Upper lobe of right lung (tissue), 1 donor: ENCODE data around the gene OGFRL1. TPM values are rescaled to one million over a fixed set of nuclear protein-coding genes. Genes with fewer than 3 reads are reported as not detected.

Experiments used
- ATAC-seq: fragments of 200-7000 bp; cut with Tn5 transposase; one replicate; pipeline ENCODE4 v1.9.1; 2020; ENCODE audit warnings: mild to moderate bottlenecking, moderate library complexity
- DNase-seq: peaks from one replicate; pipeline ENCODE4 v3.0.0-alpha.2; 2020
- H3K27ac ChIP-seq: fragments of 200-600 bp; one replicate; pipeline ENCODE4 v1.8.0; 2022
- H3K27me3 ChIP-seq: fragments of 200-600 bp; one replicate; pipeline ENCODE4 v1.8.0; 2022; ENCODE audit warnings: mild to moderate bottlenecking
- H3K36me3 ChIP-seq: fragments of 200-600 bp; one replicate; pipeline ENCODE4 v1.8.0; 2022
- H3K4me1 ChIP-seq: fragments of 200-600 bp; one replicate; pipeline ENCODE4 v1.8.0; 2022
- H3K4me3 ChIP-seq: fragments of 200-600 bp; one replicate; pipeline ENCODE4 v1.8.0; 2022; ENCODE audit warnings: mild to moderate bottlenecking
- H3K9me3 ChIP-seq: fragments of 200-600 bp; one replicate; pipeline ENCODE4 v1.8.0; 2022
- intact Hi-C: fragments of 100-400 bp; cut with DNase I; formaldehyde crosslinking; loops from one replicate; pipeline ENCODE4 v1.11.0; 2022
- total RNA-seq: library from RNA; stranded (reverse); fragmentation: NEBNext Ultra II Directional; extraction: Animal tissue kit (Norgen Biotek cat#: 25700); gene quantifications from one replicate; pipeline ENCODE4 v1.2.1, GENCODE V29; 2021
- TF ChIP-seq, protein P1 (sequence below): fragments of 200-600 bp; IDR thresholded peaks from one replicate; pipeline ENCODE4 v1.8.0; 2022; ENCODE audit warnings: antibody characterized with exemption
- donor health status: DM: no; HTN: yes; CAD: no; lungs with severe emphysema.

OGFRL1 gene
- total RNA-seq, 1 donor from 2014 or later = 29.0 TPM

DNA sequence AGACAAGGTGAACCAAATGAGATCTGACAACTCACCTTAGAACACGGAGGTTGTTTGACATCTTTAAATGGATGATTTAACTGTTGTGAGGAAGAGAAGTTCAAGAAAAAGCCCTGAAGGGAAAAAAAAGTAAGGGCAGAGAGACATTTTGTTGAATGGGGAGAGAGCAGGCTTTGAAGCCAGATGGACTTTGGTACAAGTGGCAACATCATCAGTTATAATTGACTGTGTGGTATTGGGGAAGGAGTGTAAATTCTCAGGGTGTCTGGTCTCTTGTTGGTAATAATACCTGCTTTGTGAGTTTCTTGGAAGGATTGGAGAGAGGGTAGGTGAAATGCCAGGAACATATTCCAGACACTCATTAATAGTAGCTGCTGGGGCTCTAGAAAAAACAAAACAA is 21.6 kb downstream of the OGFRL1 start:
- Histone ChIP-seq H3K27me3 (no peaks in the 10 kb centered on the region), H3K4me3 (no peak overlapping the region), H3K4me1 (peaks cover 6% of the 10 kb centered on the region), H3K27ac (no peak overlapping the region), H3K36me3 (no peaks in the 10 kb centered on the region), H3K9me3 (no peaks in the 10 kb centered on the region)
- intact Hi-C loops = no loop called here
- DNase-seq = no peak
- TF ChIP-seq, protein P1, sequence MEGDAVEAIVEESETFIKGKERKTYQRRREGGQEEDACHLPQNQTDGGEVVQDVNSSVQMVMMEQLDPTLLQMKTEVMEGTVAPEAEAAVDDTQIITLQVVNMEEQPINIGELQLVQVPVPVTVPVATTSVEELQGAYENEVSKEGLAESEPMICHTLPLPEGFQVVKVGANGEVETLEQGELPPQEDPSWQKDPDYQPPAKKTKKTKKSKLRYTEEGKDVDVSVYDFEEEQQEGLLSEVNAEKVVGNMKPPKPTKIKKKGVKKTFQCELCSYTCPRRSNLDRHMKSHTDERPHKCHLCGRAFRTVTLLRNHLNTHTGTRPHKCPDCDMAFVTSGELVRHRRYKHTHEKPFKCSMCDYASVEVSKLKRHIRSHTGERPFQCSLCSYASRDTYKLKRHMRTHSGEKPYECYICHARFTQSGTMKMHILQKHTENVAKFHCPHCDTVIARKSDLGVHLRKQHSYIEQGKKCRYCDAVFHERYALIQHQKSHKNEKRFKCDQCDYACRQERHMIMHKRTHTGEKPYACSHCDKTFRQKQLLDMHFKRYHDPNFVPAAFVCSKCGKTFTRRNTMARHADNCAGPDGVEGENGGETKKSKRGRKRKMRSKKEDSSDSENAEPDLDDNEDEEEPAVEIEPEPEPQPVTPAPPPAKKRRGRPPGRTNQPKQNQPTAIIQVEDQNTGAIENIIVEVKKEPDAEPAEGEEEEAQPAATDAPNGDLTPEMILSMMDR = no peak
- ATAC-seq = no peak

DNA sequence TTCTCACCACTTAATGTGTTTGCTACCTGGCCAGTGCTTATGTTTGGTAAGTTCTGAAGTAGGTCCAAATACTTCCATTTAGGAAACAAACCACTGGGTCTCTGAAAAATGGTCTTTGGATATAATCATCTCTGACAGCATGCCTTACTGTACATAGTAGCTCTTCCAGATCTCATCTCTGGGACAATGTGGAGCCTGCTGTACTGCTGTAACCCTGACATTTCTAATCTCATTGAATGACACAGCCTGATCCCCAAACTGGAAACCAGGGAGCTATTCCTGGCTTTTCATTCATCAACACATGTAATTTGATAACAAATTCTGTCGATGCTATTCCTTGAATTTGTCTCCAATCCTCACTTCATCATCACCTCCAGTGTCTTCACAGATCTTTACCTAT is 23.5 kb downstream of the OGFRL1 start:
- peaks cover 6% of the 10 kb centered on the region for H3K4me1 ChIP-seq
- TF ChIP-seq, protein P1 = no peak
- DNase-seq (no peak), ATAC-seq (no peak)
- H3K27ac ChIP-seq = no peak overlapping the region
- H3K27me3 ChIP-seq = no peaks in the 10 kb centered on the region
- no peaks in the 10 kb centered on the region for H3K36me3 ChIP-seq
- intact Hi-C loops = no loop called here
- H3K9me3 ChIP-seq = no peaks in the 10 kb centered on the region
- H3K4me3 ChIP-seq = no peak overlapping the region

DNA sequence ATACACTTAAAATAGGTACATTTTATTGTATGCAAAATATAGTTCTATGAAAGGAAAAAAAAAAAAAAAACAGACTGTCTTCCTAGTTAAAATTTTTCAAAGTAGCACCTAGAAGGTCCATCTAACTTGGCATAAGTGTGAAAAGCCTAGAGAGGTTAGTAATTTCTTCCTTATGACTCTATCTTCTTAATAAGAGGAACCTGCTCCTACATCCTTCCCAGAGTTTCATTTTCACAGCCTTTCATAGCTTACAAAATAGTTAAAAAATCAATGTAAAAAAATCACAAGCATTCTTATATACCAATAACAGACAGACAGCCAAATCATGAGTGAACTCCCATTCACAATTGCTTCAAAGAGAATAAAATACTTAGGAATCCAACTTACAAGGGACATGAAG is 28.8 kb downstream of the OGFRL1 start:
- Histone ChIP-seq H3K4me3 (no peak overlapping the region), H3K27ac (no peak overlapping the region), H3K27me3 (no peaks in the 10 kb centered on the region), H3K36me3 (no peaks in the 10 kb centered on the region), H3K4me1 (peaks cover 6% of the 10 kb centered on the region), H3K9me3 (no peaks in the 10 kb centered on the region)
- DNase-seq (no peak), ATAC-seq (no peak)
- intact Hi-C loops = no loop called here
- TF ChIP-seq, protein P1 = no peak

- no peaks in the 10 kb centered on the region for H3K36me3 ChIP-seq
- TF ChIP-seq, protein P1 = no peak
- no peak overlapping the region for H3K27ac ChIP-seq
- no peaks in the 10 kb centered on the region for H3K4me1 ChIP-seq
- DNase-seq (no peak), ATAC-seq (no peak)
- H3K4me3 ChIP-seq = no peak overlapping the region
- H3K27me3 ChIP-seq = no peaks in the 10 kb centered on the region
- H3K9me3 ChIP-seq = no peaks in the 10 kb centered on the region
- intact Hi-C loops = no loop called here
Observed at GRCh38 chr6:71320041-71320440, 31.4 kb downstream of the OGFRL1 start.

DNA sequence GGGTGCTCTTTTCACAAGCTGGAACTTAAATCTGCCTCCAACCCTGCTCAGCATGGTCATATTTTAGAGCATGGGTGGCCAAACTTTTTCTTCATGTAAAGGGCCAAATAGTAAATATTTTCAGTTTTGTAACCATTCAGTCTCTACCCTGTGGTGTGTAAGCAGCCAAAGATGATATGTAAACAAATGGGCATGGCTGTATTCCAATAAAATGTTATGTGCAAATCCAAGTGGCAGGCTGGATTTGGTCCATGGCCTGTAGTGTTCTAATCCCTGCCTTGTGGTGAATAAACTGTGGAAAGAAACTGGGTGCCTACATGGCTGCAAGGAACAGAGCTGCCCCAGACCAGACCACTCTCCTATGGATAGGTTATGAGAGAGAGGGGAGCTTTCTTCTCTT is 32.7 kb downstream of the OGFRL1 start:
- DNase-seq (no peak), ATAC-seq (no peak)
- intact Hi-C loops = no loop called here
- Histone ChIP-seq H3K36me3 (no peaks in the 10 kb centered on the region), H3K27ac (no peak overlapping the region), H3K4me1 (no peaks in the 10 kb centered on the region), H3K9me3 (no peaks in the 10 kb centered on the region), H3K27me3 (no peaks in the 10 kb centered on the region), H3K4me3 (no peak overlapping the region)
- TF ChIP-seq, protein P1 = no peak

GRCh38 chr6:71324194-71324785 is 35.7 kb downstream of the OGFRL1 start:
- ATAC-seq (peak; percentile 70), DNase-seq (no peak)
- Histone ChIP-seq H3K27ac (no peak overlapping the region), H3K9me3 (no peaks in the 10 kb centered on the region), H3K4me3 (no peak overlapping the region), H3K36me3 (no peaks in the 10 kb centered on the region), H3K27me3 (no peaks in the 10 kb centered on the region), H3K4me1 (no peaks in the 10 kb centered on the region)
- TF ChIP-seq, protein P1 = no peak
- intact Hi-C loops = no loop called here
